K562 (cell line): ENCODE results near the gene UNC119B. TPM values are rescaled to one million over a fixed set of nuclear protein-coding genes. Genes with fewer than 3 reads are reported as not detected.

Experiments used
- ATF1 ChIP-seq, 2 experiments: fragments of 450-650 bp in 1 of 2; IDR thresholded peaks; 2 replicates each; pipeline ENCODE4 v1.6.1; 2016; ENCODE audit warnings: missing compliant biosample characterization in 1 of 2, missing genetic modification characterization in 1 of 2
- E2F6 ChIP-seq, 2 experiments: IDR thresholded peaks; 2 replicates each; pipeline ENCODE4 v1.6.1; 2011; ENCODE audit warnings: borderline replicate concordance in 1 of 2, control low read depth in 1 of 2, low read depth in 1 of 2, low read length in 1 of 2, mild to moderate bottlenecking in 1 of 2, mixed read lengths in 1 of 2, moderate library complexity in 1 of 2; ENCODE audit not compliant: insufficient read depth in 1 of 2, insufficient read length in 1 of 2, poor library complexity in 1 of 2, severe bottlenecking in 1 of 2; ENCODE audit errors: extremely low read depth in 1 of 2
- FOSL1 ChIP-seq: fragments of 200-800 bp; sonication (Bioruptor generic); conservative IDR thresholded peaks from 2 replicates; pipeline ENCODE4 v1.6.1; 2016; ENCODE audit warnings: missing genetic modification characterization, missing compliant biosample characterization
- GMEB1 ChIP-seq: fragments of 250-450 bp; sonication (Bioruptor Pico); IDR thresholded peaks from 2 replicates; pipeline ENCODE4 v1.4.0; 2020; ENCODE audit warnings: mild to moderate bottlenecking
- HDAC1 ChIP-seq, 2 experiments: fragments of 450-650 bp; IDR thresholded peaks; 2 replicates each; pipeline ENCODE4 v1.6.1; 2016 to 2017; ENCODE audit warnings: inconsistent platforms in 1 of 2, mild to moderate bottlenecking in 1 of 2, moderate library complexity in 1 of 2
- HDAC3 ChIP-seq: fragments of 450-650 bp; IDR thresholded peaks from 2 replicates; pipeline ENCODE4 v1.6.1; 2018; ENCODE audit warnings: borderline replicate concordance, mild to moderate bottlenecking, moderate library complexity; ENCODE audit not compliant: partially characterized antibody
- HNRNPK ChIP-seq: fragments of 200-400 bp; formaldehyde crosslinking; IDR thresholded peaks from one replicate; pipeline ENCODE4 v1.6.1; 2018; ENCODE audit warnings: mild to moderate bottlenecking, low read depth, low read length; ENCODE audit not compliant: poor library complexity, severe bottlenecking
- MAZ ChIP-seq, 2 experiments: fragments of 450-650 bp in 1 of 2; sonication (generic) in 1 of 2; formaldehyde crosslinking; IDR thresholded peaks in 1 of 2; conservative IDR thresholded peaks in 1 of 2; 2 replicates each; pipeline versions ENCODE4 v1.4.0 to v1.5.0; 2020; ENCODE audit warnings: mild to moderate bottlenecking in 1 of 2, missing genetic modification reagents in 1 of 2
- MYC ChIP-seq, 2 experiments: fragments of 250-450 bp in 1 of 2; sonication (Bioruptor Pico) in 1 of 2; IDR thresholded peaks; 2 replicates each; pipeline versions ENCODE4 v1.5.1 to v1.6.1; 2012 to 2021; ENCODE audit warnings: low read depth in 2 of 2, borderline replicate concordance in 1 of 2, improper control_type of control experiment in 1 of 2, low read length in 1 of 2, mild to moderate bottlenecking in 1 of 2, moderate library complexity in 1 of 2
- RB1 ChIP-seq: fragments of 450-650 bp; IDR thresholded peaks from 2 replicates; pipeline ENCODE4 v1.6.1; 2017; ENCODE audit warnings: low read depth, mild to moderate bottlenecking
- RBFOX2 ChIP-seq: fragments of 200-400 bp; formaldehyde crosslinking; IDR thresholded peaks from 2 replicates; pipeline ENCODE4 v1.6.1; 2017; ENCODE audit warnings: low read depth, mild to moderate bottlenecking, low read length, moderate library complexity
- RFX5 ChIP-seq: IDR thresholded peaks from 2 replicates; pipeline ENCODE4 v1.6.1; 2011; ENCODE audit warnings: low read depth, mild to moderate bottlenecking, improper control_type of control experiment, low read length
- STAT6 ChIP-seq: sonication (generic); formaldehyde crosslinking; IDR thresholded peaks from 2 replicates; pipeline ENCODE4 v1.8.1; 2023; ENCODE audit warnings: mild to moderate bottlenecking, missing genetic modification reagents
- SUPT5H ChIP-seq: fragments of 450-650 bp; IDR thresholded peaks from 2 replicates; pipeline ENCODE4 v1.6.1; 2016
- ZBTB43 ChIP-seq: sonication (generic); formaldehyde crosslinking; IDR thresholded peaks from 2 replicates; pipeline ENCODE4 v1.8.0; 2023; ENCODE audit warnings: mild to moderate bottlenecking, missing genetic modification reagents
- ZFX ChIP-seq: sonication (generic); formaldehyde crosslinking; IDR thresholded peaks from 2 replicates; pipeline ENCODE4 v1.8.0; 2022; ENCODE audit warnings: mild to moderate bottlenecking, missing genetic modification reagents, moderate library complexity
- ZNF717 ChIP-seq: fragments of 250-450 bp; sonication (Bioruptor Pico); IDR thresholded peaks from 2 replicates; pipeline ENCODE4 v1.5.0; 2021
- ZNF77 ChIP-seq: fragments of 250-450 bp; sonication (Bioruptor Pico); IDR thresholded peaks from 2 replicates; pipeline ENCODE4 v1.5.0; 2020
- polyA plus RNA-seq, 8 experiments: library from polyadenylated mRNA; depleted of rRNA in 4 of 8; stranded (reverse) in 5 of 8; unstranded in 3 of 8; fragments of >200 nt; fragmentation: Nextera tagmentation in 2 of 8; fragmentation: Illumina TruSeq in 1 of 8; extraction: Ambion mirVana in 2 of 8; extraction: Trizol in 1 of 8; gene quantifications; 2 replicates each; pipeline versions ENCODE4 v1.2.1 to v1.2.3, GENCODE V29; 2011 to 2014; ENCODE audit warnings: inconsistent platforms in 1 of 8, missing spikeins in 1 of 8
- total RNA-seq, 7 experiments: library from RNA; depleted of rRNA in 6 of 7; stranded (reverse); fragments of >200 nt in 6 of 7; fragmentation: Illumina TruSeq in 2 of 7; extraction: Trizol in 2 of 7; gene quantifications; 2 replicates each; pipeline versions ENCODE4 v1.2.1 to v1.2.3, GENCODE V29; 2011 to 2021; ENCODE audit warnings: low replicate concordance in 1 of 7

UNC119B gene
- total and polyA plus RNA-seq, 9 of the 15 experiments (the other 6 are each of a cell fraction or from before 2014, with no cell fraction given) = 4.0 to 34.5 (median 15.1) TPM

GRCh38 chr12:120725659-120726509 lies 15.6 kb downstream of the UNC119B start, which contains the start of gene ACADS (continued):
- TF ChIP-seq ZBTB43 (CRISPR knock-in tag) (no peak), ATF1 (CRISPR knock-in tag; IDR thresholded peaks at IDR 0.05) (no peak), ATF1 (tag; IDR thresholded peaks at IDR 0.05) (peak; percentile 47), RBFOX2 (peak; percentile 94), HDAC1 (IDR thresholded peaks at IDR 0.05) (peak in 1 of 2 experiments; percentile 52; a peak in 1 of 4 replicates), ZNF77 (no peak), GMEB1 (CRISPR knock-in tag) (no peak), ZFX (CRISPR knock-in tag) (peak; percentile 98), HDAC3 (no peak), MYC (IDR thresholded peaks at IDR 0.05; ENCODE audit: low read depth, low read length) (peak; percentile 61; the same call in 1 of the 2 replicates), MYC (CRISPR knock-in tag; IDR thresholded peaks at IDR 0.05; ENCODE audit: borderline replicate concordance, low read depth) (no peak), FOSL1 (tag) (0 out of 2 replicates have a peak, but pooled peaks have one; percentile 11), ZNF717 (CRISPR knock-in tag) (no peak), HNRNPK (peak; percentile 19), MAZ (CRISPR knock-in tag; conservative IDR thresholded peaks at IDR 0.05 in 1 of 2, IDR thresholded peaks at IDR 0.05 in 1 of 2) (peak; percentile 57 to 72), STAT6 (CRISPR knock-in tag) (no peak), RFX5 (no peak), SUPT5H (peak; percentile 81), RB1 (peak; percentile 88), E2F6 (IDR thresholded peaks at IDR 0.05; ENCODE audit: borderline replicate concordance in 1 of 2, extremely low read depth in 1 of 2, insufficient read depth in 1 of 2, insufficient read length in 1 of 2, low read depth in 1 of 2, low read length in 1 of 2, poor library complexity in 1 of 2, severe bottlenecking in 1 of 2) (peak; percentile 49 to 63)
